HepG2 (cell line): ENCODE data around the gene FANCG. TPM values are rescaled to one million over a fixed set of nuclear protein-coding genes. Genes with fewer than 3 reads are reported as not detected.

ENCODE experiments used
- ATAC-seq: fragments of 200-7000 bp; cut with Tn5 transposase; 3 replicates; pipeline ENCODE4 v1.9.1; 2020; ENCODE audit warnings: mild to moderate bottlenecking, moderate library complexity
- BruUV-seq: library from RNA; stranded (reverse); fragments of 400-500 nt; replicated peaks from 2 replicates; lab custom pipeline; 2021; lab: Mats Ljungman, UMichigan
- CTCF ChIA-PET: fragments of 300-600 bp; formaldehyde crosslinking; extraction: SDS; loops from one replicate; lab custom pipeline; 2021; ENCODE audit warnings: low total read pairs, inconsistent platforms, low intra/inter-chr PET ratio; lab: Yijun Ruan, JAX
- POLR2A ChIA-PET: fragments of 350-600 bp; sonication (Branson Sonifier 250); formaldehyde crosslinking; loops from one replicate; lab custom pipeline; 2020; ENCODE audit warnings: antibody characterized with exemption, inconsistent platforms; lab: Yijun Ruan, JAX
- DNase-seq: peaks from one replicate; pipeline ENCODE4 v3.0.0-alpha.2; 2015; ENCODE audit warnings: low spot score
- FAIRE-seq: peaks from 3 replicates; lab custom pipeline; 2011; peaks lifted over from hg19 to GRCh38; lab: Jason Lieb, UNC
- H2AFZ ChIP-seq: one replicate; pipeline ENCODE4 v1.6.1; 2011; ENCODE audit warnings: low read length, inconsistent platforms
- H3K27ac ChIP-seq: fragments of 300-600 bp; 3 replicates; pipeline ENCODE4 v1.8.0; 2011; ENCODE audit warnings: mixed run types, mild to moderate bottlenecking, mixed read lengths, low read length, inconsistent platforms; ENCODE audit not compliant: insufficient read depth; ENCODE audit errors: extremely low read length
- H3K27me3 ChIP-seq, 2 experiments: fragments of 200-600 bp in 1 of 2; 2 replicates in 1 of 2; 3 replicates in 1 of 2; pipeline versions ENCODE4 v1.6.0 to v1.8.0; 2011; ENCODE audit warnings: low read length in 2 of 2, mild to moderate bottlenecking in 2 of 2, moderate library complexity in 2 of 2, inconsistent platforms in 1 of 2; ENCODE audit not compliant: insufficient read depth in 2 of 2, control insufficient read depth in 1 of 2
- H3K36me3 ChIP-seq, 2 experiments: fragments of 200-600 bp in 1 of 2; replicated peaks in 1 of 2; 2 replicates in 1 of 2; 3 replicates in 1 of 2; pipeline versions ENCODE4 v1.5.1 to v1.8.0; 2011; ENCODE audit warnings: low read length in 2 of 2, inconsistent platforms in 1 of 2; ENCODE audit not compliant: insufficient read depth in 2 of 2, control insufficient read depth in 1 of 2
- H3K4me1 ChIP-seq: 2 replicates; pipeline ENCODE4 v1.5.1; 2012; ENCODE audit warnings: low read length, inconsistent platforms; ENCODE audit not compliant: insufficient read depth
- H3K4me2 ChIP-seq: 2 replicates; pipeline ENCODE4 v1.6.0; 2011; ENCODE audit warnings: low read depth, low read length, inconsistent platforms
- H3K4me3 ChIP-seq, 3 experiments: fragments of 200-600 bp in 1 of 3; sonication (generic), shearing (Covaris generic) in 1 of 3; replicated peaks in 1 of 3; 2 replicates each; pipeline ENCODE4 v1.5.1; 2011 to 2016; ENCODE audit warnings: low read length in 3 of 3, inconsistent platforms in 2 of 3, low read depth in 2 of 3, mild to moderate bottlenecking in 2 of 3, control low read depth in 1 of 3, mixed read lengths in 1 of 3; ENCODE audit not compliant: insufficient read depth in 1 of 3
- H3K79me2 ChIP-seq: one replicate; pipeline ENCODE4 v1.6.1; 2011; ENCODE audit warnings: low read length, inconsistent platforms; ENCODE audit not compliant: insufficient read depth
- H3K9ac ChIP-seq: 2 replicates; pipeline ENCODE4 v1.6.0; 2011; ENCODE audit warnings: mild to moderate bottlenecking, low read depth, low read length, inconsistent platforms; ENCODE audit not compliant: insufficient read depth
- H3K9me3 ChIP-seq: 2 replicates; pipeline ENCODE4 v1.5.1; 2012; ENCODE audit warnings: mild to moderate bottlenecking, low read length
- H4K20me1 ChIP-seq: 2 replicates; pipeline ENCODE4 v1.6.0; 2011; ENCODE audit warnings: inconsistent platforms, mild to moderate bottlenecking, low read length, moderate library complexity; ENCODE audit not compliant: insufficient read depth
- KDM3A ChIP-seq: IDR thresholded peaks from 2 replicates; pipeline ENCODE4 v1.6.1; 2018; ENCODE audit warnings: low read depth, missing compliant biosample characterization
- KLF16 ChIP-seq, 2 experiments: sonication (generic) in 1 of 2; formaldehyde crosslinking in 1 of 2; IDR thresholded peaks; 2 replicates each; pipeline versions ENCODE4 v1.6.1 to v1.8.0; 2016 to 2023; ENCODE audit warnings: missing genetic modification reagents in 2 of 2, missing compliant biosample characterization in 1 of 2
- SMYD3 ChIP-seq: sonication (generic); formaldehyde crosslinking; IDR thresholded peaks from 2 replicates; pipeline ENCODE4 v1.8.1; 2023; ENCODE audit warnings: mild to moderate bottlenecking, missing genetic modification reagents
- ZBTB4 ChIP-seq: sonication (generic); formaldehyde crosslinking; IDR thresholded peaks from 2 replicates; pipeline ENCODE4 v1.4.0; 2020; ENCODE audit warnings: missing genetic modification reagents, mild to moderate bottlenecking, borderline replicate concordance
- ZKSCAN8 ChIP-seq: IDR thresholded peaks from 2 replicates; pipeline ENCODE4 v1.6.1; 2016; ENCODE audit warnings: borderline replicate concordance, missing genetic modification reagents, missing compliant biosample characterization
- ZNF788 ChIP-seq: sonication (generic); formaldehyde crosslinking; IDR thresholded peaks from 2 replicates; pipeline ENCODE4 v1.5.0; 2020; ENCODE audit warnings: mild to moderate bottlenecking, missing genetic modification reagents, borderline replicate concordance
- WGBS: methylation state at CpG from one replicate; pipeline ENCODE4 v1.1.6; 2017; ENCODE audit warnings: low lambda C conversion rate; 5-methylcytosine and 5-hydroxymethylcytosine counted together
- in situ Hi-C: cut with HindIII; loops from 2 replicates; pipeline ENCODE4 v1.10.0; 2017; ENCODE audit warnings: low pct_unique_long_range_greater_than_20kb; ENCODE audit not compliant: extremely low pct_ligation_motif_present
- intact Hi-C: fragments of 100-400 bp; cut with micrococcal nuclease; formaldehyde crosslinking; loops from one replicate; pipeline ENCODE4 v1.10.0; 2022; ENCODE audit not compliant: unreplicated experiment
- polyA plus RNA-seq, 8 experiments: library from polyadenylated mRNA; depleted of rRNA in 3 of 8; stranded (reverse) in 7 of 8; unstranded in 1 of 8; fragments of >200 nt; fragmentation: Illumina TruSeq in 4 of 8; extraction: Trizol in 4 of 8; gene quantifications; 2 replicates each; pipeline versions ENCODE4 v1.2.1 to v1.2.3, GENCODE V29; 2011 to 2016; ENCODE audit warnings: low read depth in 4 of 8, missing spikeins in 1 of 8, mixed read lengths in 1 of 8; ENCODE audit not compliant: insufficient read depth in 1 of 8
- total RNA-seq, 5 experiments: library from RNA; depleted of rRNA; stranded (reverse); fragments of >200 nt; fragmentation: Illumina TruSeq; extraction: Trizol; gene quantifications; 2 replicates each; pipeline ENCODE4 v1.2.3, GENCODE V29; 2016; ENCODE audit warnings: low read depth in 1 of 5
- TF ChIP-seq, protein P1 (sequence below): sonication (generic); formaldehyde crosslinking; IDR thresholded peaks from 2 replicates; pipeline ENCODE4 v1.9.0; 2021; ENCODE audit warnings: missing genetic modification reagents, borderline replicate concordance
- TF ChIP-seq, protein P2 (sequence below): IDR thresholded peaks from 2 replicates; pipeline ENCODE4 v1.6.1; 2018; ENCODE audit warnings: missing genetic modification reagents
- TF ChIP-seq, protein P3 (sequence below): sonication (generic); formaldehyde crosslinking; IDR thresholded peaks from 2 replicates; pipeline ENCODE4 v1.4.0; 2020; ENCODE audit warnings: missing genetic modification reagents

Gene FANCG
- total and polyA plus RNA-seq, 2 of the 13 experiments (the other 11 are each of a cell fraction or from before 2014, with no cell fraction given) = 14.4 to 45.1 TPM

DNA sequence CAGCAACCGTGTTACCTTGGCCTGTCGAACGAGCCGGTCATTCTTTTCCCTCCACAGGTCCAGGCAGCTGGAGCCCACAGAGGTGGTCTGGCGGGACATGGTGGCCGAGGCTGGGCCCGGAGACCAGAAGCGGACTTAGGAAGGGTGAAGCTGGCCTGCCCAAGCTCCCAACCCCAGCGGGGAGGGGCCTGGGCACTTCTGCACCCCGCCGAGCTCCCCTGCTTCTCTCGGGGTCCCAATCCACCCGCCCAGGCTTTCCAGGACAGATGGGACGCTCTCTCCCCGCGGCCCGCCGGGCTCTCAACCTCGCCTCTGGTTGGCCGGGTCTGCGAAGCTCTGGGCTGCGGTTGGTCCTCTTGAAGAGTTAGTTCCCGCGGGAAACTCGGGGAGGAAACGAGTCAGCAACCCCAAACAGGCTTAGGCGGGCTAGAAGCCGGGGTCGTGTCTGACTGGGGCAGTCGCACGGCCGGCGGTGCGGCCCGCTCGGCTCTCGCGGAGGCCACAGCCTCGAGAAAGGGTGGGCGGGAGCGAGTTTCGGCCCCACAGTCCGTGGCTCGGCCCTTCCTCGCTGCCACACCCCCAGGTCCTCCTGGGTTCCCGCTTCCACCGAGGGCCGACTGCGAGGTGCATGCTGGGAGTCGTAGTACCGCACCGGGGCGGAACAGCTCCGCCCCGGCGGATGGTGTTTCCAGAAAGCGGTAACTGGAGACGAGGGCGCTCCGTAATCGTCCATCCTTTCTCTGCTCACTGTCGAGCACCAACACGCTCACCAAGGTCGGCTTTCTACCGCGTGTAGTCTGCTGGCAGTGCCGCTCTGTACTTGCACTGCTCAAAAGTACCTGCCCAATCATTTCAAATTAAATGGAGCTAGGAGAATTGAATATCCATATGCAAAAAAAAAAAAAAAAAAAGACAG is at the start of gene FANCG (continued):
- TF ChIP-seq, protein P1, sequence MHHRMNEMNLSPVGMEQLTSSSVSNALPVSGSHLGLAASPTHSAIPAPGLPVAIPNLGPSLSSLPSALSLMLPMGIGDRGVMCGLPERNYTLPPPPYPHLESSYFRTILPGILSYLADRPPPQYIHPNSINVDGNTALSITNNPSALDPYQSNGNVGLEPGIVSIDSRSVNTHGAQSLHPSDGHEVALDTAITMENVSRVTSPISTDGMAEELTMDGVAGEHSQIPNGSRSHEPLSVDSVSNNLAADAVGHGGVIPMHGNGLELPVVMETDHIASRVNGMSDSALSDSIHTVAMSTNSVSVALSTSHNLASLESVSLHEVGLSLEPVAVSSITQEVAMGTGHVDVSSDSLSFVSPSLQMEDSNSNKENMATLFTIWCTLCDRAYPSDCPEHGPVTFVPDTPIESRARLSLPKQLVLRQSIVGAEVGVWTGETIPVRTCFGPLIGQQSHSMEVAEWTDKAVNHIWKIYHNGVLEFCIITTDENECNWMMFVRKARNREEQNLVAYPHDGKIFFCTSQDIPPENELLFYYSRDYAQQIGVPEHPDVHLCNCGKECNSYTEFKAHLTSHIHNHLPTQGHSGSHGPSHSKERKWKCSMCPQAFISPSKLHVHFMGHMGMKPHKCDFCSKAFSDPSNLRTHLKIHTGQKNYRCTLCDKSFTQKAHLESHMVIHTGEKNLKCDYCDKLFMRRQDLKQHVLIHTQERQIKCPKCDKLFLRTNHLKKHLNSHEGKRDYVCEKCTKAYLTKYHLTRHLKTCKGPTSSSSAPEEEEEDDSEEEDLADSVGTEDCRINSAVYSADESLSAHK = no peak

DNA sequence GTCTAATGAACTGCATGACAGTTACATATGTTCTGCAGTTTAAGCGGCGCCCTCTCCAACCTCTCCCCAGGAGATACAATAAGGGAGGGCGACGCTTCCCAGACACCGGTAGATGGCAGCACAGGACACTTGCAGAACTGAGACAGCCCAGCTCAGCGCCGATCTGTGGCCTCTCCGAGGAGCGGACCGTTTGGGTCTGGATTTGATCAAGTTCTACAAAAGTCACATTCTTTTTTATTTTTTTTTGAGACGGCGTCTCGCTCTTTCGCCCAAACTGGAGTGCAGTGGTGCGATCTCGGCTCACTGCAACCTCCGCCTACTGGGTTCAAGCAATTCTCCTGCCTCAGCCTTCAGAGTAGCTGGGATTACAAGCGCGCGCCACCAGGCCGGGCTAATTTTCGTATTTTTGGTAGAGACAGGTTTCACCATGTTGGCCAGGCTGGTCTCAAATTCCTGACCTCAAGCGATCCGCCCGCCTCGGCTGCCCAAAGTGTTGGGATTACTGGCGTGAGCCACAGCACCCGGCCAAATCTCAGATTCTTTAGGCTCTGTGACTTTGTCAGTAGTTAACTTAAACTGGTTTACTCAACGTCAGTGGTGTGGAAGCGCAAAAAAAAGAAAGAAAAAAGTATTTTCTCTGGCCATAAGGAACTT is 37.3 kb upstream of the FANCG start:
- intact Hi-C loops = loop anchor here (1.0 to 5.0 kb wide), 4 partner anchors 141 to 360 kb away; no protein-coding TSS in a partner anchor
- ChIA-PET POLR2A (interaction anchor here (0.8 to 2.5 kb wide), 3 partner anchors 45 to 298 kb away, joined by 3 to 14 read pairs (median 7); partner anchors contain the start of gene UNC13B), CTCF (interaction anchor here (2.2 to 2.9 kb wide), 2 partner anchors 142 to 360 kb away, joined by 14 to 40 read pairs; no protein-coding TSS in a partner anchor)
- FAIRE-seq (peak; percentile 81), ATAC-seq (peak; percentile 84), DNase-seq (peak; percentile 86)
- Histone ChIP-seq H3K27ac (peak overlapping the region; percentile 56), H3K4me2 (peak overlapping the region; percentile 100), H4K20me1 (no peaks in the 10 kb centered on the region), H3K79me2 (no peaks in the 10 kb centered on the region), H3K4me1 (peaks cover 30% of the 10 kb centered on the region), H3K36me3 (no peaks in the 10 kb centered on the region), H3K27me3 (no peaks in the 10 kb centered on the region; a peak in 1 of 5 replicates), H3K9me3 (no peaks in the 10 kb centered on the region), H3K4me3 (peak overlapping the region; percentile 78 to 96 (median 79)), H2AFZ (no peak overlapping the region), H3K9ac (peak overlapping the region; percentile 54)
- WGBS = 7% methylated on average over 27 of the region's 30 CpGs
- in situ Hi-C loops = loop anchor here (5.0 to 10.0 kb wide), 3 partner anchors 140 to 538 kb away; partner anchors contain the start of genes CCDC107, RMRP and SIT1
- BruUV-seq = no TSS peak
- TF ChIP-seq, protein P2, sequence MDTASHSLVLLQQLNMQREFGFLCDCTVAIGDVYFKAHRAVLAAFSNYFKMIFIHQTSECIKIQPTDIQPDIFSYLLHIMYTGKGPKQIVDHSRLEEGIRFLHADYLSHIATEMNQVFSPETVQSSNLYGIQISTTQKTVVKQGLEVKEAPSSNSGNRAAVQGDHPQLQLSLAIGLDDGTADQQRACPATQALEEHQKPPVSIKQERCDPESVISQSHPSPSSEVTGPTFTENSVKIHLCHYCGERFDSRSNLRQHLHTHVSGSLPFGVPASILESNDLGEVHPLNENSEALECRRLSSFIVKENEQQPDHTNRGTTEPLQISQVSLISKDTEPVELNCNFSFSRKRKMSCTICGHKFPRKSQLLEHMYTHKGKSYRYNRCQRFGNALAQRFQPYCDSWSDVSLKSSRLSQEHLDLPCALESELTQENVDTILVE (CRISPR knock-in tag) = no peak
- peak; percentile 67; the same call in 1 of the 2 replicates for TF ChIP-seq ZKSCAN8
- TF ChIP-seq KDM3A (CRISPR knock-in tag) = peak; percentile 65; the same call in 1 of the 2 replicates
- TF ChIP-seq, protein P3, sequence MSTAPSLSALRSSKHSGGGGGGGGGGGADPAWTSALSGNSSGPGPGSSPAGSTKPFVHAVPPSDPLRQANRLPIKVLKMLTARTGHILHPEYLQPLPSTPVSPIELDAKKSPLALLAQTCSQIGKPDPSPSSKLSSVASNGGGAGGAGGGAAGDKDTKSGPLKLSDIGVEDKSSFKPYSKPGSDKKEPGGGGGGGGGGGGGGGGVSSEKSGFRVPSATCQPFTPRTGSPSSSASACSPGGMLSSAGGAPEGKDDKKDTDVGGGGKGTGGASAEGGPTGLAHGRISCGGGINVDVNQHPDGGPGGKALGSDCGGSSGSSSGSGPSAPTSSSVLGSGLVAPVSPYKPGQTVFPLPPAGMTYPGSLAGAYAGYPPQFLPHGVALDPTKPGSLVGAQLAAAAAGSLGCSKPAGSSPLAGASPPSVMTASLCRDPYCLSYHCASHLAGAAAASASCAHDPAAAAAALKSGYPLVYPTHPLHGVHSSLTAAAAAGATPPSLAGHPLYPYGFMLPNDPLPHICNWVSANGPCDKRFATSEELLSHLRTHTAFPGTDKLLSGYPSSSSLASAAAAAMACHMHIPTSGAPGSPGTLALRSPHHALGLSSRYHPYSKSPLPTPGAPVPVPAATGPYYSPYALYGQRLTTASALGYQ (CRISPR knock-in tag) = 0 out of 2 replicates have a peak, but pooled peaks have one; percentile 48
- 0 out of 2 replicates have a peak, but pooled peaks have one; percentile 25 for TF ChIP-seq ZNF788 (CRISPR knock-in tag)
- TF ChIP-seq SMYD3 (CRISPR knock-in tag) = no peak
- no peak for TF ChIP-seq ZBTB4
- 0 out of 4 replicates have a peak, but pooled peaks of 1 of the 2 experiments have one; percentile 32 for TF ChIP-seq KLF16 (CRISPR knock-in tag; IDR thresholded peaks at IDR 0.05)
